GM23338 (cell line): ENCODE measurements around the gene EIF4A3. TPM values are rescaled to one million over a fixed set of nuclear protein-coding genes. Genes with fewer than 3 reads are reported as not detected.

Experiments
- ATAC-seq: fragments of 200-7000 bp; cut with Tn5 transposase; 3 replicates; pipeline ENCODE4 v1.9.1; 2020
- DNase-seq: peaks from one replicate; pipeline ENCODE4 v3.0.0-alpha.2; 2015; ENCODE audit warnings: low spot score
- H2AFZ ChIP-seq: fragments of 200-600 bp; sonication (generic); 2 replicates; pipeline ENCODE4 v1.8.0; 2016; ENCODE audit warnings: antibody characterized with exemption, mild to moderate bottlenecking, moderate library complexity
- H3F3A ChIP-seq: fragments of 200-600 bp; sonication (generic); replicated peaks from 2 replicates; pipeline ENCODE4 v1.8.0; 2017; ENCODE audit warnings: antibody characterized with exemption, mixed run types, low read depth
- H3K27ac ChIP-seq: fragments of 200-600 bp; sonication (generic); 2 replicates; pipeline ENCODE4 v1.6.1; 2016; ENCODE audit warnings: low read depth
- H3K27me3 ChIP-seq: fragments of 200-600 bp; sonication (generic); 2 replicates; pipeline ENCODE4 v1.8.0; 2016; ENCODE audit warnings: mild to moderate bottlenecking, mixed run types, moderate library complexity; ENCODE audit not compliant: insufficient read depth
- H3K36me3 ChIP-seq: fragments of 200-600 bp; sonication (generic); 2 replicates; pipeline ENCODE4 v1.8.0; 2016; ENCODE audit warnings: mild to moderate bottlenecking; ENCODE audit not compliant: insufficient read depth
- H3K4me1 ChIP-seq: fragments of 200-600 bp; sonication (generic); 2 replicates; pipeline ENCODE4 v1.8.0; 2016; ENCODE audit warnings: mild to moderate bottlenecking, moderate library complexity; ENCODE audit not compliant: insufficient read depth
- H3K4me2 ChIP-seq: fragments of 200-600 bp; sonication (generic); 2 replicates; pipeline ENCODE4 v1.7.1; 2017; ENCODE audit warnings: mixed run types
- H3K4me3 ChIP-seq: fragments of 200-600 bp; sonication (generic); 2 replicates; pipeline ENCODE4 v1.6.1; 2016; ENCODE audit warnings: mixed run types
- H3K79me2 ChIP-seq: fragments of 200-600 bp; sonication (generic); replicated peaks from 2 replicates; pipeline ENCODE4 v1.8.0; 2017; ENCODE audit warnings: mild to moderate bottlenecking; ENCODE audit not compliant: insufficient read depth
- H3K9me2 ChIP-seq: fragments of 200-600 bp; sonication (generic); 2 replicates; pipeline ENCODE4 v1.8.0; 2017; ENCODE audit not compliant: insufficient read depth
- H4K20me1 ChIP-seq: fragments of 200-600 bp; sonication (generic); replicated peaks from 2 replicates; pipeline ENCODE4 v1.8.0; 2017; ENCODE audit warnings: mild to moderate bottlenecking; ENCODE audit not compliant: insufficient read depth
- H3K27ac Mint-ChIP-seq: 2 replicates; pipeline ENCODE4 v1.8.0; 2020; ENCODE audit warnings: inconsistent platforms, mild to moderate bottlenecking, moderate library complexity, mixed read lengths
- H3K27me3 Mint-ChIP-seq: 3 replicates; pipeline ENCODE4 v1.8.0; 2022; ENCODE audit warnings: low read depth, mild to moderate bottlenecking, moderate library complexity, mixed read lengths, inconsistent platforms; ENCODE audit not compliant: insufficient read depth, poor library complexity
- H3K36me3 Mint-ChIP-seq: 3 replicates; pipeline ENCODE4 v1.8.0; 2021; ENCODE audit warnings: low read depth, mild to moderate bottlenecking, inconsistent platforms, moderate library complexity, mixed read lengths
- H3K4me1 Mint-ChIP-seq: 3 replicates; pipeline ENCODE4 v1.8.0; 2020; ENCODE audit warnings: mild to moderate bottlenecking, inconsistent platforms, mixed read lengths
- H3K4me3 Mint-ChIP-seq: 3 replicates; pipeline ENCODE4 v1.8.0; 2021; ENCODE audit warnings: moderate library complexity, mild to moderate bottlenecking, inconsistent platforms, mixed read lengths
- H3K9me3 Mint-ChIP-seq: 3 replicates; pipeline ENCODE4 v1.8.0; 2020; ENCODE audit warnings: moderate library complexity, mild to moderate bottlenecking, inconsistent platforms, mixed read lengths
- CREB1 ChIP-seq: fragments of 250-450 bp; sonication (Bioruptor Pico); IDR thresholded peaks from 2 replicates; pipeline ENCODE4 v1.5.0; 2020; ENCODE audit warnings: low read depth, mild to moderate bottlenecking, moderate library complexity
- CTCF ChIP-seq, 2 experiments: fragments of 200-600 bp in 1 of 2; sonication (generic) in 1 of 2; conservative IDR thresholded peaks; 2 replicates each; pipeline versions ENCODE4 v1.5.1 to v1.6.1; 2016 to 2017; ENCODE audit warnings: antibody characterized with exemption in 2 of 2, low read depth in 2 of 2, mild to moderate bottlenecking in 2 of 2, moderate library complexity in 1 of 2
- EZH2 ChIP-seq: fragments of 200-600 bp; sonication (generic); IDR thresholded peaks from one replicate; pipeline ENCODE4 v1.8.0; 2017; ENCODE audit warnings: antibody characterized with exemption, mild to moderate bottlenecking, low read depth; ENCODE audit not compliant: unreplicated experiment
- EZH2phosphoT487 ChIP-seq: fragments of 200-600 bp; sonication (generic); IDR thresholded peaks from one replicate; pipeline ENCODE4 v1.8.1; 2018; ENCODE audit warnings: antibody characterized with exemption; ENCODE audit not compliant: unreplicated experiment
- NANOG ChIP-seq: IDR thresholded peaks from 2 replicates; pipeline ENCODE4 v1.6.1; 2016; ENCODE audit warnings: antibody characterized with exemption, borderline replicate concordance
- POLR2AphosphoS5 ChIP-seq: IDR thresholded peaks from 2 replicates; pipeline ENCODE4 v1.6.1; 2016; ENCODE audit warnings: antibody characterized with exemption, low read depth
- STAT1 ChIP-seq: IDR thresholded peaks from one replicate; pipeline ENCODE4 v1.6.1; 2016; ENCODE audit warnings: antibody characterized with exemption; ENCODE audit not compliant: unreplicated experiment
- ZNF114 ChIP-seq: fragments of 250-450 bp; sonication (Bioruptor Pico); IDR thresholded peaks from 2 replicates; pipeline ENCODE4 v1.5.0; 2020; ENCODE audit warnings: mild to moderate bottlenecking, moderate library complexity
- ZNF331 ChIP-seq: fragments of 250-450 bp; sonication (Bioruptor Pico); IDR thresholded peaks from 2 replicates; pipeline ENCODE4 v1.5.0; 2020; ENCODE audit warnings: low read depth, mild to moderate bottlenecking, moderate library complexity
- polyA plus RNA-seq: library from polyadenylated mRNA; unstranded; fragments of >200 nt; fragmentation: Nextera tagmentation; extraction: Ambion mirVana; gene quantifications from 2 replicates; pipeline ENCODE4 v1.2.1, GENCODE V29; 2016
- total RNA-seq: library from RNA; depleted of rRNA; stranded (reverse); fragments of >200 nt; shearing (Covaris generic); gene quantifications from 2 replicates; pipeline ENCODE4 v1.2.3, GENCODE V29; 2014
- TF ChIP-seq, protein P1 (sequence below): IDR thresholded peaks from 2 replicates; pipeline ENCODE4 v1.6.1; 2016; ENCODE audit warnings: antibody characterized with exemption
- TF ChIP-seq, protein P2 (sequence below): fragments of 250-450 bp; sonication (Bioruptor Pico); IDR thresholded peaks from 2 replicates; pipeline ENCODE4 v1.5.0; 2020; ENCODE audit warnings: mild to moderate bottlenecking, moderate library complexity
- TF ChIP-seq, protein P3 (sequence below): IDR thresholded peaks from one replicate; pipeline ENCODE4 v1.6.1; 2018; ENCODE audit warnings: antibody characterized with exemption; ENCODE audit not compliant: unreplicated experiment

Gene EIF4A3
- total and polyA plus RNA-seq, 2 experiments from 2014 or later, result 146 to 156 TPM

DNA sequence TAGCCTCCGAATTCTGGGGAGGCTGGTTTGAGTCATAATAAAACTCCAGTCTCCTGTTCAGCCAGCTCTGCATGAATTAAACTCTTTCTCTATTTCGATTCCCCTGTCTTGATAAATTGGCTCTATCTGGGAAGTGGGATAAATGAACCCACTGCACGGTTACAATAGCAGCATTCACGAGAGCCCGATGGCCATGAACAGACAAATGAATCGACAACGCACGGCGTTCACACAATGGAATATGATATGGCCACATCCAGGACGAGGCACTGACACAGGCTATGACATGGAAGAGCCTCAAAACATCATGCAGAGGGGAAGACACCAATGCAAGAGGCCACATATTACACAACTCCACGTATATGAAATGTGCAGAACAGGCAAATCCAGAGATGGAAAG is 17.3 kb upstream of the EIF4A3 start (continued):
- TF ChIP-seq, protein P1, sequence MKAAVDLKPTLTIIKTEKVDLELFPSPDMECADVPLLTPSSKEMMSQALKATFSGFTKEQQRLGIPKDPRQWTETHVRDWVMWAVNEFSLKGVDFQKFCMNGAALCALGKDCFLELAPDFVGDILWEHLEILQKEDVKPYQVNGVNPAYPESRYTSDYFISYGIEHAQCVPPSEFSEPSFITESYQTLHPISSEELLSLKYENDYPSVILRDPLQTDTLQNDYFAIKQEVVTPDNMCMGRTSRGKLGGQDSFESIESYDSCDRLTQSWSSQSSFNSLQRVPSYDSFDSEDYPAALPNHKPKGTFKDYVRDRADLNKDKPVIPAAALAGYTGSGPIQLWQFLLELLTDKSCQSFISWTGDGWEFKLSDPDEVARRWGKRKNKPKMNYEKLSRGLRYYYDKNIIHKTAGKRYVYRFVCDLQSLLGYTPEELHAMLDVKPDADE, result no peak
- TF ChIP-seq, protein P2, sequence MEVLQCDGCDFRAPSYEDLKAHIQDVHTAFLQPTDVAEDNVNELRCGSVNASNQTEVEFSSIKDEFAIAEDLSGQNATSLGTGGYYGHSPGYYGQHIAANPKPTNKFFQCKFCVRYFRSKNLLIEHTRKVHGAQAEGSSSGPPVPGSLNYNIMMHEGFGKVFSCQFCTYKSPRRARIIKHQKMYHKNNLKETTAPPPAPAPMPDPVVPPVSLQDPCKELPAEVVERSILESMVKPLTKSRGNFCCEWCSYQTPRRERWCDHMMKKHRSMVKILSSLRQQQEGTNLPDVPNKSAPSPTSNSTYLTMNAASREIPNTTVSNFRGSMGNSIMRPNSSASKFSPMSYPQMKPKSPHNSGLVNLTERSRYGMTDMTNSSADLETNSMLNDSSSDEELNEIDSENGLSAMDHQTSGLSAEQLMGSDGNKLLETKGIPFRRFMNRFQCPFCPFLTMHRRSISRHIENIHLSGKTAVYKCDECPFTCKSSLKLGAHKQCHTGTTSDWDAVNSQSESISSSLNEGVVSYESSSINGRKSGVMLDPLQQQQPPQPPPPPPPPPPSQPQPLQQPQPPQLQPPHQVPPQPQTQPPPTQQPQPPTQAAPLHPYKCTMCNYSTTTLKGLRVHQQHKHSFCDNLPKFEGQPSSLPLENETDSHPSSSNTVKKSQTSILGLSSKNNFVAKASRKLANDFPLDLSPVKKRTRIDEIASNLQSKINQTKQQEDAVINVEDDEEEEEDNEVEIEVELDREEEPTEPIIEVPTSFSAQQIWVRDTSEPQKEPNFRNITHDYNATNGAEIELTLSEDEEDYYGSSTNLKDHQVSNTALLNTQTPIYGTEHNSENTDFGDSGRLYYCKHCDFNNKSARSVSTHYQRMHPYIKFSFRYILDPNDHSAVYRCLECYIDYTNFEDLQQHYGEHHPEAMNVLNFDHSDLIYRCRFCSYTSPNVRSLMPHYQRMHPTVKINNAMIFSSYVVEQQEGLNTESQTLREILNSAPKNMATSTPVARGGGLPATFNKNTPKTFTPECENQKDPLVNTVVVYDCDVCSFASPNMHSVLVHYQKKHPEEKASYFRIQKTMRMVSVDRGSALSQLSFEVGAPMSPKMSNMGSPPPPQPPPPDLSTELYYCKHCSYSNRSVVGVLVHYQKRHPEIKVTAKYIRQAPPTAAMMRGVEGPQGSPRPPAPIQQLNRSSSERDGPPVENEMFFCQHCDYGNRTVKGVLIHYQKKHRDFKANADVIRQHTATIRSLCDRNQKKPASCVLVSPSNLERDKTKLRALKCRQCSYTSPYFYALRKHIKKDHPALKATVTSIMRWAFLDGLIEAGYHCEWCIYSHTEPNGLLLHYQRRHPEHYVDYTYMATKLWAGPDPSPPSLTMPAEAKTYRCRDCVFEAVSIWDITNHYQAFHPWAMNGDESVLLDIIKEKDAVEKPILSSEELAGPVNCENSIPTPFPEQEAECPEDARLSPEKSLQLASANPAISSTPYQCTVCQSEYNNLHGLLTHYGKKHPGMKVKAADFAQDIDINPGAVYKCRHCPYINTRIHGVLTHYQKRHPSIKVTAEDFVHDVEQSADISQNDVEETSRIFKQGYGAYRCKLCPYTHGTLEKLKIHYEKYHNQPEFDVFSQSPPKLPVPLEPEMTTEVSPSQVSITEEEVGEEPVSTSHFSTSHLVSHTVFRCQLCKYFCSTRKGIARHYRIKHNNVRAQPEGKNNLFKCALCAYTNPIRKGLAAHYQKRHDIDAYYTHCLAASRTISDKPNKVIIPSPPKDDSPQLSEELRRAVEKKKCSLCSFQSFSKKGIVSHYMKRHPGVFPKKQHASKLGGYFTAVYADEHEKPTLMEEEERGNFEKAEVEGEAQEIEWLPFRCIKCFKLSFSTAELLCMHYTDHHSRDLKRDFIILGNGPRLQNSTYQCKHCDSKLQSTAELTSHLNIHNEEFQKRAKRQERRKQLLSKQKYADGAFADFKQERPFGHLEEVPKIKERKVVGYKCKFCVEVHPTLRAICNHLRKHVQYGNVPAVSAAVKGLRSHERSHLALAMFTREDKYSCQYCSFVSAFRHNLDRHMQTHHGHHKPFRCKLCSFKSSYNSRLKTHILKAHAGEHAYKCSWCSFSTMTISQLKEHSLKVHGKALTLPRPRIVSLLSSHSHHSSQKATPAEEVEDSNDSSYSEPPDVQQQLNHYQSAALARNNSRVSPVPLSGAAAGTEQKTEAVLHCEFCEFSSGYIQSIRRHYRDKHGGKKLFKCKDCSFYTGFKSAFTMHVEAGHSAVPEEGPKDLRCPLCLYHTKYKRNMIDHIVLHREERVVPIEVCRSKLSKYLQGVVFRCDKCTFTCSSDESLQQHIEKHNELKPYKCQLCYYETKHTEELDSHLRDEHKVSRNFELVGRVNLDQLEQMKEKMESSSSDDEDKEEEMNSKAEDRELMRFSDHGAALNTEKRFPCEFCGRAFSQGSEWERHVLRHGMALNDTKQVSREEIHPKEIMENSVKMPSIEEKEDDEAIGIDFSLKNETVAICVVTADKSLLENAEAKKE, result no peak

DNA sequence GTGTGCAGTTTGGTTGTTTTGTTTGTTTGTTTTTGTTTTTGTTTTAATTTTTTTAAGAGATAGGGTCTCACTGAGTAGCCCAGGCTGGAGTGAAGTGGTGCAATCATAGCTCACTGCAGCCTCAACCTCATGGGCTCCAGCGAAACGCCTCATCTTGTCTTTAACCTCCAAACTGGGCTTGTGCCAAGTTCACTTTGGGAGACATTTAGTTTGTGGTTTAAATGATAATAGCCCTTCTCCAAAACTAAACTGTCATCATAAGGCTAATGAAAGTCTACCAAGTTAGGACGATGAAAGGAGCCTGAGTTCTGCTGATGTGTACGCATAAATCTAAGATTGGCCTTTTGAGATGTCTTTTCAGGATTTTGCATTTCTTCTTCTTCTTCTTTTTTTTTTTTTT is 16.4 kb upstream of the EIF4A3 start:
- H2AFZ ChIP-seq, result no peak overlapping the region
- DNase-seq, result no peak
- H3K79me2 ChIP-seq, result no peaks in the 10 kb centered on the region
- H3K27me3 ChIP-seq, result no peaks in the 10 kb centered on the region
- no peak overlapping the region for H3K27ac ChIP-seq
- peaks cover 27% of the 10 kb centered on the region for H3K4me1 ChIP-seq
- no peak overlapping the region for H3K4me3 ChIP-seq
- H3K36me3 Mint-ChIP-seq, result no peaks in the 10 kb centered on the region
- ATAC-seq, result no peak
- H3F3A ChIP-seq, result peaks cover 12% of the 10 kb centered on the region; the same call in 1 of the 2 replicates
- H3K4me2 ChIP-seq, result no peak overlapping the region
- H3K27me3 Mint-ChIP-seq, result peaks cover 23% of the 10 kb centered on the region
- no peaks in the 10 kb centered on the region for H4K20me1 ChIP-seq
- H3K4me3 Mint-ChIP-seq, result no peak overlapping the region
- no peaks in the 10 kb centered on the region for H3K9me2 ChIP-seq
- peaks cover 30% of the 10 kb centered on the region for H3K4me1 Mint-ChIP-seq
- no peaks in the 10 kb centered on the region; the same call in 2 of the 3 replicates for H3K9me3 Mint-ChIP-seq
- no peaks in the 10 kb centered on the region for H3K36me3 ChIP-seq
- no peak overlapping the region for H3K27ac Mint-ChIP-seq
- TF ChIP-seq, protein P3, sequence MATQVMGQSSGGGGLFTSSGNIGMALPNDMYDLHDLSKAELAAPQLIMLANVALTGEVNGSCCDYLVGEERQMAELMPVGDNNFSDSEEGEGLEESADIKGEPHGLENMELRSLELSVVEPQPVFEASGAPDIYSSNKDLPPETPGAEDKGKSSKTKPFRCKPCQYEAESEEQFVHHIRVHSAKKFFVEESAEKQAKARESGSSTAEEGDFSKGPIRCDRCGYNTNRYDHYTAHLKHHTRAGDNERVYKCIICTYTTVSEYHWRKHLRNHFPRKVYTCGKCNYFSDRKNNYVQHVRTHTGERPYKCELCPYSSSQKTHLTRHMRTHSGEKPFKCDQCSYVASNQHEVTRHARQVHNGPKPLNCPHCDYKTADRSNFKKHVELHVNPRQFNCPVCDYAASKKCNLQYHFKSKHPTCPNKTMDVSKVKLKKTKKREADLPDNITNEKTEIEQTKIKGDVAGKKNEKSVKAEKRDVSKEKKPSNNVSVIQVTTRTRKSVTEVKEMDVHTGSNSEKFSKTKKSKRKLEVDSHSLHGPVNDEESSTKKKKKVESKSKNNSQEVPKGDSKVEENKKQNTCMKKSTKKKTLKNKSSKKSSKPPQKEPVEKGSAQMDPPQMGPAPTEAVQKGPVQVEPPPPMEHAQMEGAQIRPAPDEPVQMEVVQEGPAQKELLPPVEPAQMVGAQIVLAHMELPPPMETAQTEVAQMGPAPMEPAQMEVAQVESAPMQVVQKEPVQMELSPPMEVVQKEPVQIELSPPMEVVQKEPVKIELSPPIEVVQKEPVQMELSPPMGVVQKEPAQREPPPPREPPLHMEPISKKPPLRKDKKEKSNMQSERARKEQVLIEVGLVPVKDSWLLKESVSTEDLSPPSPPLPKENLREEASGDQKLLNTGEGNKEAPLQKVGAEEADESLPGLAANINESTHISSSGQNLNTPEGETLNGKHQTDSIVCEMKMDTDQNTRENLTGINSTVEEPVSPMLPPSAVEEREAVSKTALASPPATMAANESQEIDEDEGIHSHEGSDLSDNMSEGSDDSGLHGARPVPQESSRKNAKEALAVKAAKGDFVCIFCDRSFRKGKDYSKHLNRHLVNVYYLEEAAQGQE, result no peak
- no peak for TF ChIP-seq NANOG
- TF ChIP-seq POLR2AphosphoS5, result no peak
- TF ChIP-seq EZH2phosphoT487, result no peak
- no peak for TF ChIP-seq ZNF114 (CRISPR knock-in tag)
- no peak for TF ChIP-seq EZH2
- TF ChIP-seq CREB1, result no peak
- TF ChIP-seq CTCF (conservative IDR thresholded peaks at IDR 0.05; ENCODE audit: low read depth in 2 of 2), result no peak
- TF ChIP-seq, protein P1, result no peak
- TF ChIP-seq STAT1, result no peak
- no peak for TF ChIP-seq ZNF331
